GM21526 (cell line): ENCODE data around the gene GATC.
"Not testable (repeated sequence)": the region's sequence is repeated elsewhere in the genome, so short reads cannot be mapped to it uniquely, and the experiment has no call there.

Experiments
- ATAC-seq: cut with Tn5 transposase; IDR thresholded peaks from one replicate; pipeline ENCODE4 v1.9.1; 2021; ENCODE audit warnings: moderate library complexity; ENCODE audit not compliant: unreplicated experiment, low FRiP score

The GATC gene

DNA sequence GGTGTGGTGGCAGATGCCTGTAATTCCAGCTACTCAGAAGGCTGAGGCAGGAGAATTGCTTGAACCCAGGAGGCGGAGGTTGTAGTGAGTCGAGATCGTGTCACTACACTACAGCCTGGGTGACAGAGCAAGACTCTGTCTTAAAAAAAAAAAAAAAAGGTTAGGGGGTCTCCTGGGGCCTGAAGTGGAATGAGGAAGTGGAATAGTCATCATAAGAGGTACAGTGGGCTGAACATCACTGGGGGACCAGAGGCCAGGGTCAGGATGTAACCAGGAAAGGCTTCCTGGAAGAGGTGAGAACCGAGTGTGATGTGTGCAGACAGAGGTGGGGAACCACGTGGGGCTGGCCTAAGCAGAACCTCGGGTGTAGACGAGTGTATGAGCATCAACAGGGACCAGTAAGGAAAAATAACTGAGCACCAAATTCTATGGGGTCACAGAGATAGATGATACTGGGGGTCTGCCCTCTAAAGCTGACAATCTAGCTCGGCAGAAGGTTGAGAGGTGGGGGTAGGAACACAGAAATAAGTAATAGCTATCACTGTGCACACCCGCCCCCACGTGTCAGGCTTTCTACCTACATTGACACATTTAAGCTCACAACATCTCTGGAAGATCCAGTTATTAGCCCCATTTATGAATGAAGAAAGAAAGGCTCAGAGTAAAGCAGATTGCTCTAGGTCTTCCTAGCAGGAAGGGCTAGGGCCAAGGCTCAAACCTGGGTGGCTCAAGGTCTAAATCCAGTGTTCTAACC, 13.3 kb upstream of the GATC start:
- no peak for ATAC-seq

DNA sequence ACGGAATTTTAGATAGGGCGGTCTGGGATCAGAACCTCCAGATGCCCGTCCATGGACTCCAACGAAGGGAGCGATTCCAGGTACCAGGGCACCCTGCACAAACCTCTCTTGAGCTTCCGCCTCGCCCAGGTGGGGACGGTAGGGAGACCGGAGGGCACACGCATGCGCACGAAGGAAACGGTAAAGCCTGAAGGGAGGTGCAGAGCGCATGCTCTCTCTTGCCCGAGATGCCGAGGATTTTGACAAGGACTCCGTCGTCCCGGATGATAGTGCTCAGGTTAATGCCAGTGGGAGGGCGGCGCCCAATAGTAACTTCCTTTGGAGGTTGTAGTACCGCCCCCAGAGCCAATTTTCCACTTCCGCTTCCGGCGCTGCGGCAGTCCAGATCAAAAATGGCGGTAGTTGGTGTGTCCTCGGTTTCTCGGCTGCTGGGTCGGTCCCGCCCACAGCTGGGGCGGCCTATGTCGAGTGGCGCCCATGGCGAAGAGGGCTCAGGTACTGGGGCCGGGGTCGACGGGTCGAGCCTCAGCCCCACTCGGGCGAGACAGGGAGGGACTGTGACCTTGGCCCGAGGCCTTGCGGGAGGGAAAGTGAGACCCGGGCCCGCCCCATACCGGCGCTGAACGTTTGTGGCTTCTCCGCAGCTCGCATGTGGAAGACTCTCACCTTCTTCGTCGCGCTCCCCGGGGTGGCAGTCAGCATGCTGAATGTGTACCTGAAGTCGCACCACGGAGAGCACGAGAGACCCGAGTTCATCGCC, 8.3 kb upstream of the GATC start, which contains the start of gene COX6A1:
Gene COX6A1, plus strand, starts transcription at position 379 of the 760 bp plus-strand sequence. Its CDS starts 14 bp downstream, at position 393.
- ATAC-seq, result peak; percentile 90

DNA sequence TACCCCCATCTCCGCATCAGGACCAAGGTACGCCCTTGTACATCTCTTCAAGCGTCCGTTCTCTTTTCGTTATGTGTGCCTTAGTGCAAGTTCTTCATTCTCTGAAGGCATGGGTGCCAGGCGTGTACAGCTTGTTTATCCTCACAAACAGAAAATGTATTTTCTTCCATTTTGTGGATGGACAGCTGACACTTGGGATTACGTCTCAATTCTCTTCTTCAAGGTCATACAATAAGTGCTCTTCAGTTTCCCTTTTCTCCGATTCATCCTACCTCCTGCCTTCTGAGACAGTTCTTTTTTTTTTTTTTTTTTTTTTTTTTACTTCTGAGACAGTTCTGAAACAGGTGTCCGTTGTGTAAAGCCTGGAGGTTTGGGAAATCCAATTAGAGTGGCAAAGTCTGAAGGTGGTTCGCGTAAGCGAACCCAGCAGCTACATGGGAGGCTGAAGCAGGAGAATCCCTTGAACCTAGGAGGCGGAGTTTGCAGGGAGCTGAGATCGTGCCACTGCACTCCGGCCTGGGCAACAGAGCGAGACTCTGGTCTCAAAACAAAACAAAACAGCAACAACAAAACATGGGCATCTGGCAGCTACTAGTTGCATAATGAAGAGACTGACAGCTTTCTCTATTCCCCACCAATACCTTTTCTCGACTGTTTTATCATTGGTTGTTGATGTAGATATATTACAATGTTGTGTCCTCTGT, 7.6 kb upstream of the GATC start:
- ATAC-seq, result peak; percentile 7

DNA sequence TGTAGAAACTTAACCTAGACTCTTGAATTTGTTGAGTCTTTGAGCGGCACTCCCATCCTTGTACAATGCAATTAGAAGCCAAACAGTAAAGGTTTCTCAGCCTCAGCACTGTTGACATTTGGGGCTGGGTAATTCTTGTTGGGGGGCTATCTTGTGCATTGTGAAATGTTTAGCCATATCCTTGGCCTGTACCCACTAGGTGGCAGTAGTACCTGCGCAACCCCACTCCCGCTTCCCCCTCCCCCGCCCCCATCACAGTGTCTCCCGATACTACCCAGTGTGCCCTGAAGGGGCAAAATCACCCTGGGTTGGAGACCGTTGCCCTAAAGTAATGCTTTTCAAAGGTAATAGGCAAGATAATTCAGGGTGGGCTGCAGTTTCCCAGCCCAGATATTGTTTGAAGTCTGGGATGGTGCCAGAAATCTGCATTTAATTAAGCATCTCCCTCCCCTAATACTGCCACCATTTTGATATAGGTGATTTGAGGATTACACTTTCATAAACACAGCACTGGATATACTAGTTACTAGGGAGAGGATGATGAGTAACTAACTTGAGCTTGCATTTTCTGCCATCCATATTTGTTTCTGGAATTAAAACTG, 6.5 kb upstream of the GATC start:
- no peak for ATAC-seq

DNA sequence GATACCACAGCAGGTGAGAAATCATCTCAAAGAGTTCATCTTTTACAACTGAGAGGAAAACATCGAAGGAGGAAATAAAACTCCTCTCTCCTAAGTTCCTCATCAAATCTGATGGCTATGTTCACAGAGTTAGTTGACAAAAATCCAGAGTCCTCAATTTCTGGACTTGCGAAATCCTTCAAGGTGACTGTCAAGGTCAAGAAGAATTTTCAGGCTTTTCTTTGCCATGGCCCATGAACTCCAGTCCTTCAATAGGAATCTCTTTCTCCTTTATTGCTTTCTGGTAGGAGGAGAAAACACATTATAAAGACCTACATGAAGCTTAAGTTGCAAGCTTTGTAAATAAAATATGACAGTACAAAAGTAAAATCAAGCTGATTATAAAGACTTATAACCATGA, 1.6 kb upstream of the GATC start:
- no peak for ATAC-seq

DNA sequence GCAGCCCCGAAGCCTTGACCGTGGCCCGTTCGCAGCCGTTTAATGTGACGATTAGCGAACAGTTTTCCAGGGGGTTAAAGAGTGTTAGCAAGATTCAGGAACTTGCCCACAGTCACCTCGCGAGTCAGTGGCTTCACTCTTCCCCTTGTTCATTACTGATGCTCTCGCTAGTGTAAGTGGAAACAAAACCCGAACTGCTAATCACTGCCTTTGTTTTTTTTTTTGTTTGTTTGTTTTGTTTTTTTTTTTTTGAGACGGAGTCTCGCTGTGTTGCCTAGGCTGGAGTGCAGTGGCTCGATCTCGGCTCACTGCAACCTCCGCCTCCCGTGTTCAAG, 567 bp downstream of the GATC start:
- ATAC-seq, result not testable (repeated sequence)

DNA sequence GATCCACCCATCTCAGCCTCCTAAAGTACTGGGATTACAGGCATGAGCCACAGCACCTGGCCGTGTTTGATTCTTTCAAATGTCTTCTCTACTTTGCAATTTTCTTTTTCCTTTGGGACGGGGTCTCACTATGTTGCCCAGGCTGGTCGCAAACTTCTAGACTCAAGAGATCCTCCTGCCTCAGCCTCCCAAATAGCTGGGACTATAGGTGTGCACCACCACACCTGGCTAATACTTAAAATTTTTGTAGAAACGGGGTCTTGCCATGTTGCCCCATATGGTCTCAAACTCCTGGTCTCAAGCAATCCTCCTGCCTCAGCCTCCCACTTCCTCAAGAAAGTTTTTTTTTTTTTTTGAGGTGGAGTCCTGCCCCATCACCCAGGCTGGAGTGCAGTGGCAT, 1.7 kb downstream of the GATC start:
- ATAC-seq, result no peak

DNA sequence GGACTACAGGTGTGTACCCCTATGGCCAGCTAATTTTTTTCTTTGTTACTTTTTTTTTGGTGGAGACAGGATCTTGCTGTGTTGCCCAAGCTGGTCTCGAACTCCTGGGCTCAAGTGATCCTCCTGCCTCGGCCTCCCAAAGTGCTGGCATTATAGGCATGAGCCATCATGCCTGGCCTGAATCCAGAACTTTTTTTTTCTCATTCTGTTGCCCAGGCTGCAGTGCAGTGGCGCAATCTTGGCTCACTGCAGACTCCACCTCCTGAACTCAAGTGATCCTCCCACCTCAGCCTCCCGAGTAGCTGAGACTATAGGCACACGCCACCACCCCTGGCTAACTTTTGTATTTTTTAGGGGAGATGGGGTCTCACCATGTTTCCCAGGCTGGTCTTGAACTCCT, 6.3 kb downstream of the GATC start:
- ATAC-seq, result not testable (repeated sequence)

DNA sequence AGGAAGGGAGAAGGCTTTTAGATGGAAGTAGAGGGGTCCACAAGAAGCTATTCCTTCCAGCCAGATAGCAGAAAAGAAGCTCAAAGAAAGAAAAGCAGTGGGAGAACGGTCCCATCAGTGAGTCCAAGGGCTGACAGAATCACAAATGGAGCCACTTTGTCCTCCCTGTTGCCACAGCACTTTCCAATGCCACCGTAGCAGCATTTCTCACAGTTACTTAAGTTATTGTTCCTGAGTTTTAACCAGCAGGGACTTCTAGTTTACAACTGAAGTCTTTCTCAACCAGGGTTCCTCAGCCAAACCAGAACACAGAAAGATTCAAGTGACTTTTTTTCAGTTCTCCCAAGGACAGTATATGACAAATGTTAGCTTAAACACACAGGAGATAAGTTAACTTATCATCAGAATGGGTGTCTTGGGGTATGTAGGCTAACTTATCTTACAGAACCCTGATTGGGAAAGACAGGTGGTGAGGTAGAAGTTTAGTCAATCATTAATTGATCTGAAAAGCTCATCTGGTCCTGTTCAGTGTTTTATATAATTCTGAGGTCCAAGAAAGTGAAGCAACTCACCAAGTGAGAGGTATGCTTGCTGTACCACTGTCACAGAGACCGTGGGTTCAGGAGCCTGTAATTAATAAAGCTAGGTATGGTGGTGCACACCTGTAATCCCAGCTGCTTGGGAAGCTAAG, 7.0 kb downstream of the GATC start:
- no peak for ATAC-seq

DNA sequence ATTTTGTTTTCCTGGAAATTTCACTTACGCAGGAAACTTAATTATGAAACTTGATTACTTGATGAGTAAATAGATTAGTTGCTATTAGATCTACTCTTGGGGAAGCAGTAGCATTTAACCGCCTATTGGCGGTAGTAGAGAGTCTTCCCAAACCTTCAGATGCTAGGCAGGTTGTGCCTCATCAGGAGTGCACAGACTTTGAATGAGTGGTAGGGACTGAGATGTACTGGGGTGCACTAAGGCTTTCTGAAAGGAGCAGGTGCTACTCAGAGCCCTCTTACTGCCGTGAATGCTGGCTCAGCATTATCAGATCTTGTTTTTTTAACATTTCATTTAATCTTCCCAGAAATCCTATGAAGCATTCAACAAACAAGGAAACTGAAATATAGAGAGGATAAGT, 7.7 kb downstream of the GATC start:
- ATAC-seq, result no peak

DNA sequence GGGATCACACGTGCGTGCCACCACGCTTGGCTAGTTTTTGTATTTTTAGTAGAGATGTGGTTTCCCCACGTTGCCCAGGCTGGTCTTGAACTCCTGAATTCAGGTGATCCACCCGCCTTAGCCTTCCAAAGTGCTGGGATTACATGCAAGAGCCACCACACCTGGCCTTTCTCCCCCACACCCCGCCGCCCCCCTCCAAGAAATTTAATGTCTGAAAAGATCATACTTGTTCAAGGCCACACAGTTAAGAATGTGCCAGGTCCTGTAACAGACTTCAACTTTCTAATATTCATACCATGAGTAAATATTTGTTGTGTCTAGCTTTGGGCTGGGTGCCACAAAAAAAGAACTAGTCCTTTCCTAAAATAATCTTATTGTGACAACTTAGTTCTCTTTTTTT, 9.1 kb downstream of the GATC start:
- no peak for ATAC-seq

DNA sequence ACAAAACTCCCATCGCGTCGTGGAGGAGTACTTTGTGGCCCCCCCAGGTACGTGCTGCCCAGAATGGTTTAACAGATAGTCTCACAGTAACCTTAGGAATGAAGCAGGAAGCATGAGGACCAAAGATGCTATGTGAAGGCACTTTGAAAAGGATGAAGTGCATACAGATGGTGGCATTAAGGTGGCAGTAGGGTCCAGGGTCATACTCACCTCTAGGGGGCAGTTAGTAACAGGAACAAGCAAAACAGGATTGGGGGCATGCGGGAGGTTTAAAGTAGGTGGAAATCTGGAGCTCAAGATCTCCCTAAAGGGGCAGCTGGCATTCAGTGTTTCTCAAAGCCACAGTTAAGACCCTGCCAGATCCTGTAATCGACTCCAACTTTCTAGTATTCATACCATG, 10.9 kb downstream of the GATC start:
- ATAC-seq, result no peak

DNA sequence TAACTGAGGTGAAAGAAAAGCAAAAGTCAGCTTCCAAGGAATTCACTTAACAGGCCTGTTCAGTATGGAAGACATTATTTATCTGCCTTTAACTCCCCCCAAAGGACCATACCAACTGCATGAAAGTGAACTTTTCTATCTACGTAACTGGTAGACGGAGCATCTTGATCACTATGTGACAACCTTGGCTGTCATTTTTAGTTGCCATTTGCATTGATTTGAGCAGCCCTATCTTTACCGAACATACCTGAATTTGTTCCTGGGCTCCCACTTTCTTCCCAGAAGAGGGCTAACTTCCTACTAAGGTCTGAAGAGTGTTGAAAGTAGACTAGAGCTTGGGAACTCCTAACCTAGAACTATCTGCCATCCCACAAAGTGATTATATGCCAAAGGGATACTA, 13.9 kb downstream of the GATC start:
- ATAC-seq, result no peak

DNA sequence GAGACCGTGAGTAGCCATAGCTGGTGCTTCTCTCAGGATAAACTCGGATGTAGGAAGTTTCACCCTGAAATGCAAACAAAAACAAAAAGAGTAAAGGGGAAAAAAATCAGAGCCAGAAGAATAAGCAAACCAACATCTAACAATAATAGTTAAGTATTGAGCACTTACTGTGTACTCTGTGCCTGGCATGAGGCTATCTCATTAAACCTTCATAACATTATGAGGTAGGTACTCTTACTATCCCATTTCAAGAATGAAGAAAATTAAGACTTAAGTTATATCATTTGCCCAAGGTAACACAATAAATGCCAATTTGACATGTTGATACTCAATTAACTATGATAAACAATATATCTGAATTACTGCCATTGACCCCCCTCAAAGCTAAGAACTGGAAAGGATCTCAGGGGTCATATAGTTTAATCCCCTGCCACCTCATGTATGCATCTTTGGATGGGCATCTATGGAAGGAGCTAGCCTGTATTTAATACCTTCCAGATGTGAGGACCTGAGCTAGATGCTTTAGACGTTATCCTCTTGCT, 15.9 kb downstream of the GATC start:
- ATAC-seq, result no peak

DNA sequence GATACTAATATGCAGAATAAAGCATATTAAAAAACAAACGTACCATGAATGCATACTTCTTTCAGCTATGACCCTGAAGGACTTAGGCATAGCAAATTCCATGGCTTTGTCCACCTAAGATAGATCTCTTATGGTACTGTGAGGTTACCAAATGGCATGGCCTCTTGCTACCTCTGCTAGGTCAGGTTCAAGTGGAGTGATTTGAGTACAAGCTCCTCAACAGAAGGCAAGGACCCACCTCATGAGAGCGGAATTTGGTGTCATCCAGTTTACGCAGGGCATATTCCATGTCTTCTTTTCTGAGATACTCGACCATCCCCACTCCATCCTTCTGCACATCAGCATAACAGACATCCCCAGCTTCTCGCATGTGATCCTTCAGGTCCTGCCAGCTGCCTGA, 17.5 kb downstream of the GATC start:
- ATAC-seq, result no peak

DNA sequence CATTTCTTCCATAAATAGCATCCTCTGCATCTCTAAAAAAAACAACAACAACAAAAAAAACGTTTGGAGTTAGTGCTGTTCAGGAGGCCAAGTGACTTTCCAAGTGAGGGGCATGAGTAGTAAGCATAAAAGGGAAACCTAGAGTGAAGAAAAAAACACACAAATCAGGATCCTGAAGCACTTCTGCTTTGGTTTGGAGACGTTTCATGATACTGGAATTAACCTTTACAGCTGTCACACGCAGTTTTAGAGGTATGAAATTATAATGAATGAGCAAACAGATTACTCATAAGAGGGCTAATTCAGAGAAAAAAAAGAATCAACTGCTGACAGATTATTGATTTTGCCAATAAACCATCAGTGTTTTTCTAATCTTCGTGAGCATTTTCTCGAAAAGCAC, 19.5 kb downstream of the GATC start:
- ATAC-seq, result no peak

DNA sequence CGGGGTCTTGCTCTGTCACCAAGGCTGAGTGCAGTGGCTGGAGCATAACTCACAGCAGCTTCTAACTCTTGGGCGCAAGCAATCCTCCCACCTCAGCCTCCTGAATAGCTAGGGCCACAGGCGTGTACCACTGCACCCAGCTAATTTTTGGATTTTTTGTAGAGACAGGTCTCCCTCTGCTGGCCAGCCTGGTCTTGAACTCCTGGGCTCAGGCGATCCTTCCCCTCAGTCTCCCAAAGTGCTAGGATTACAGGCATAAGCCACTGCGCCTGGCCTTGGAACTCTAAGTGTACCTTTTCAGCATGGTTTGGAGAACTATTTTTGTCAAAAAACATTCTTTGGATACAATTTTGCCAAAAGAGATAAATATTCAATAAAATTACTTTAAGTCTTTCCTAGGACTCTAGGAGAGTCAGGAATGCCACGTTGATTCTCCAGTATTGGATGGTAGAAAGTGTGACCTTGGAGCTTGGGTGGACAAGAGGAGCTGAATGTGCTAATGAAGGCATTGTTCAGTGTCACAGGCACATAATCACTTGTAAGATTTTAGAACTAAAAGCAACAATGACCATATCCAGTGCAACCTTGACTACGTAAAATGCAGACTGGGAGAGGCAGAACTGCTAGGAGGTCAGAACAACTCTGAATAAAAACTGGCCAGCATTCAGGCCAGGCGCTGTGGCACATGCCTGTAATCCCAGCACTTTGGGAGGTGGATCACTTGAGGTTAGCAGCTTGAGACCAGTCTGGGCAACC, 20.5 kb downstream of the GATC start:
- no peak for ATAC-seq

DNA sequence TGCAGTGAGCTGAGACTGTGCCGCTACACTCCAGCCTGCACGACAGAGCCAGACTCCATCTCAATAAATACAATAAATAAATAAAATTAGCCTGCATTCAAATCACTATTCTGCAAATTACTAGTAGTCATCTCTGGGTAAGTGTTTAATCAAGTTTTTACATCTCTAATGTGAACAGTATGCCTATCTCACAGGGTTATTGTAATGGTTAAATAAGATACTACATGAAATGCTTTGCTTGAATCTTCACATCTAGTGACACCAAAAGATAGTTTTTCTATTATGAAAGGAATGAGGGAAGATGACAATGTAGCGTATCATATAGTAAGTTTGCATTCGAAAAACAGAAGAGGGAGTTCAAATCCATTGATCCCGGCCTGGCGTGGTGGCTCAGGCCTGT, 21.2 kb downstream of the GATC start:
- no peak for ATAC-seq

DNA sequence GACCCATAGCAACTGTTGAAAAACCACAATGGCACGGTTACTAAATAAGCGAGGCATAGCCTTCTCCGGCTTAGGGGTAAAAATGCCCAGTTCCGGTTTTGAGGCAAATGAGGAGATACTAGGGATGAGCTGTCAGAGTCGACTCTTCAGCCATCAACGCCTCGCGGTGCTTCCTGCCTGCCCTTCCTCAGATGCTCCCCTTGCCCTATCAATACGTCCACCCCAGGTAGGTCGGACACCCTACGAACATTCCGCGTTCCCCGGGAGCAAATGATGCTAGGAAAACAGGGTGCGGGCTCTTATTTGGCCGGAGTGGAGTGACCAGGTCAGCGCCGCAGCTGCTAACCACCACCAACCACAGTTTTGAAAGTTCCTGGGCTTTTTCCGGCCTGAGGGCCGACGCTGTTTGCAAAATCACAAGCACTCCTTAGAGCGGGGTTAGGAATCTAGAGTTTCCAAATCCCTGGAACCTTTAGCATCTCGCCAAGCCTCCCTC, 22.1 kb downstream of the GATC start:
- no peak for ATAC-seq
